Sigmoid colon (tissue), 7 donors: ENCODE measurements around the gene ZNF800. TPM values are rescaled to one million over a fixed set of nuclear protein-coding genes. Genes with fewer than 3 reads are reported as not detected.

Source experiments
- DNase-seq: peaks from one replicate; pipeline ENCODE4 v3.0.0-alpha.2; 2019
- H3K27ac ChIP-seq, 4 donors: fragments of 200-600 bp; sonication (generic); one replicate each; pipeline ENCODE4 v1.5.1; 2016 to 2019; ENCODE audit warnings: mild to moderate bottlenecking in 1 of 4
- H3K27me3 ChIP-seq, 3 donors: fragments of 200-600 bp; sonication (generic); one replicate each; pipeline ENCODE4 v1.5.1; 2019; ENCODE audit warnings: mild to moderate bottlenecking in 1 of 3
- H3K36me3 ChIP-seq, 4 donors: fragments of 200-600 bp; sonication (generic); one replicate each; pipeline ENCODE4 v1.5.1; 2016 to 2019
- H3K4me1 ChIP-seq, 4 donors: fragments of 200-600 bp; sonication (generic); one replicate each; pipeline ENCODE4 v1.5.1; 2017 to 2019
- H3K4me3 ChIP-seq, 4 donors: fragments of 200-600 bp; sonication (generic); one replicate each; pipeline ENCODE4 v1.5.1; 2017 to 2019; ENCODE audit warnings: mild to moderate bottlenecking in 2 of 4, moderate library complexity in 1 of 4
- H3K9me3 ChIP-seq, 4 donors: fragments of 200-600 bp in 3 of 4; sonication (generic) in 3 of 4; one replicate each; pipeline versions ENCODE4 v1.5.1 to v1.6.1; 2013 to 2019
- CTCF ChIP-seq, 4 experiments: fragments of 450-650 bp in 3 of 4; fragments of 200-600 bp in 1 of 4; IDR thresholded peaks; one replicate each; pipeline ENCODE4 v1.5.1; 2016 to 2019; ENCODE audit warnings: antibody characterized with exemption in 4 of 4, mild to moderate bottlenecking in 3 of 4, moderate library complexity in 2 of 4
- EP300 ChIP-seq, 4 donors: sonication (generic); formaldehyde crosslinking; IDR thresholded peaks; one replicate each; pipeline ENCODE4 v1.6.1; 2017; ENCODE audit warnings: antibody characterized with exemption in 4 of 4
- POLR2A ChIP-seq, 2 donors: fragments of 450-650 bp; IDR thresholded peaks; one replicate each; pipeline ENCODE4 v1.6.1; 2016; ENCODE audit warnings: antibody characterized with exemption in 2 of 2, mild to moderate bottlenecking in 2 of 2, moderate library complexity in 2 of 2
- POLR2AphosphoS5 ChIP-seq, 4 donors: sonication (generic); formaldehyde crosslinking; IDR thresholded peaks; one replicate each; pipeline ENCODE4 v1.6.1; 2017; ENCODE audit warnings: antibody characterized with exemption in 4 of 4
- WGBS, 2 donors: extraction: QIAGEN DNeasy Blood & Tissue Kit; methylation state at CpG; one replicate each; pipeline ENCODE4 v1.1.7; 2013; 5-methylcytosine and 5-hydroxymethylcytosine counted together
- intact Hi-C: fragments of 100-400 bp; cut with DNase I; formaldehyde crosslinking; loops from one replicate; pipeline ENCODE4 v1.15.1; 2023
- polyA plus RNA-seq, 3 donors: library from polyadenylated mRNA; stranded (reverse); fragments of 200-250 nt; gene quantifications; one replicate each; pipeline ENCODE4 v1.2.3, GENCODE V29; 2013
- total RNA-seq, 4 donors: library from RNA; depleted of rRNA; stranded (reverse); fragments of >200 nt; gene quantifications; one replicate each; pipeline ENCODE4 v1.1.0, GENCODE V29; 2016
- donor health status: healthy with polysubstance abuse.
- donor health status: Bipolar disorder and iron deficiency.
- donor health status: healthy.

ZNF800 gene
- total and polyA plus RNA-seq, 7 donors: 3.6 to 39.1 (median 29.2) TPM

GRCh38 chr7:127320974-127321373 is 71.5 kb downstream of the ZNF800 start:
- WGBS, 2 donors: 93% methylated on average over 4 of the region's 4 CpGs
- no peak overlapping the region for H3K4me3 ChIP-seq
- intact Hi-C loops: no loop called here
- H3K4me1 ChIP-seq: no peaks in the 10 kb centered on the region
- H3K27ac ChIP-seq: no peak overlapping the region
- DNase-seq: no peak
- H3K36me3 ChIP-seq: no peaks in the 10 kb centered on the region
- H3K9me3 ChIP-seq: no peaks in the 10 kb centered on the region
- no peaks in the 10 kb centered on the region for H3K27me3 ChIP-seq
- no peak for TF ChIP-seq POLR2AphosphoS5 (IDR thresholded peaks at IDR 0.05)
- no peak for TF ChIP-seq CTCF (IDR thresholded peaks at IDR 0.05)
- no peak for TF ChIP-seq EP300 (IDR thresholded peaks at IDR 0.05)
- no peak for TF ChIP-seq POLR2A (IDR thresholded peaks at IDR 0.05)

Other genes starting within 250 kb of the ZNF800 start
- gene GRM8, start 139.8 kb downstream of the ZNF800 start, total RNA-seq: under 1 TPM in 2 of 4 donors, not detected in 2; 0.27 to 0.55 TPM
- 1 to 10 TPM in 1 of 3 donors, not detected in 2; 1.9 TPM for gene GRM8, start 139.8 kb downstream of the ZNF800 start, polyA plus RNA-seq
- 10 to 100 TPM in 2 of 4 donors, 1 to 10 TPM in 2; 8.7 to 13.8 (median 11.3) TPM for gene GCC1, start 192.9 kb upstream of the ZNF800 start, total RNA-seq
- gene GCC1, start 192.9 kb upstream of the ZNF800 start, polyA plus RNA-seq: 10 to 100 TPM in 2 of 3 donors, 1 to 10 TPM in 1; 7.2 to 19.2 (median 12.2) TPM
- gene ARF5, start 195.7 kb upstream of the ZNF800 start, total RNA-seq: 100 to 1,000 TPM in 3 of 4 donors, 10 to 100 TPM in 1; 86.4 to 156 (median 138) TPM
- 100 to 1,000 TPM; 183 to 282 (median 210) TPM for gene ARF5, start 195.7 kb upstream of the ZNF800 start, polyA plus RNA-seq
- gene FSCN3, start 201.0 kb upstream of the ZNF800 start, total RNA-seq: 1 to 10 TPM in 1 of 4 donors, not detected in 3; 4.4 TPM
- gene FSCN3, start 201.0 kb upstream of the ZNF800 start, polyA plus RNA-seq: under 1 TPM in 1 of 3 donors, not detected in 2; 0.22 TPM
- not detected for gene PAX4, start 225.4 kb upstream of the ZNF800 start, total RNA-seq
- 1 to 10 TPM in 1 of 3 donors, under 1 TPM in 2; 0.13 to 1.2 (median 0.46) TPM for gene PAX4, start 225.4 kb upstream of the ZNF800 start, polyA plus RNA-seq